Hematopoietic multipotent progenitor cell treated with erythropoietin and hydrocortisone succinate and interleukin-3 and kit ligand, for 4 days (in vitro differentiated cells): ENCODE results near the gene CYSTM1.

Source experiments
- DNase-seq: peaks from one replicate; pipeline ENCODE4 v3.0.0-alpha.2; 2015

Gene CYSTM1

GRCh38 chr5:140239939-140240700 is 65.1 kb downstream of the CYSTM1 start:
- peak; percentile 84 for DNase-seq

- DNase-seq = peak; percentile 46
Measured at GRCh38 chr5:140240987-140241706, 66.2 kb downstream of the CYSTM1 start.

- no peak for DNase-seq
Measured at GRCh38 chr5:140242099-140242498, 67.1 kb downstream of the CYSTM1 start.

- no peak for DNase-seq
Measured at GRCh38 chr5:140242890-140243585, 68.0 kb downstream of the CYSTM1 start.

- DNase-seq = no peak
Measured at GRCh38 chr5:140243706-140244250, 68.8 kb downstream of the CYSTM1 start.

GRCh38 chr5:140244525-140245025 is 69.6 kb downstream of the CYSTM1 start:
- peak; percentile 94 for DNase-seq

GRCh38 chr5:140245341-140245740 is 70.4 kb downstream of the CYSTM1 start:
- peak; percentile 50 for DNase-seq

GRCh38 chr5:140245926-140246325 is 70.9 kb downstream of the CYSTM1 start:
- no peak for DNase-seq

GRCh38 chr5:140246378-140247122 is 71.6 kb downstream of the CYSTM1 start:
- no peak for DNase-seq

- DNase-seq = no peak
Measured at GRCh38 chr5:140248414-140248813, 73.4 kb downstream of the CYSTM1 start.

GRCh38 chr5:140249536-140249935 is 74.5 kb downstream of the CYSTM1 start:
- DNase-seq = no peak

- no peak for DNase-seq
Measured at GRCh38 chr5:140250386-140250785, 75.4 kb downstream of the CYSTM1 start.

GRCh38 chr5:140251527-140251973 is 76.6 kb downstream of the CYSTM1 start:
- DNase-seq = peak; percentile 69

- no peak for DNase-seq
Measured at GRCh38 chr5:140252470-140253126, 77.6 kb downstream of the CYSTM1 start.

- peak; percentile 15 for DNase-seq
Measured at GRCh38 chr5:140253985-140254384, 79.0 kb downstream of the CYSTM1 start.

- DNase-seq = no peak
Measured at GRCh38 chr5:140255460-140256157, 80.6 kb downstream of the CYSTM1 start.

- no peak for DNase-seq
Measured at GRCh38 chr5:140256726-140257125, 81.7 kb downstream of the CYSTM1 start.

GRCh38 chr5:140258016-140258415 is 83.0 kb downstream of the CYSTM1 start:
- DNase-seq = no peak

GRCh38 chr5:140258873-140259272 is 83.9 kb downstream of the CYSTM1 start:
- DNase-seq = no peak

GRCh38 chr5:140259500-140259899 is 84.5 kb downstream of the CYSTM1 start:
- no peak for DNase-seq

- DNase-seq = no peak
Measured at GRCh38 chr5:140260089-140260656, 85.2 kb downstream of the CYSTM1 start.
